ENCODE measurements around the gene TBC1D1.

GRCh38 chr4:38141808-38142500, 251.1 kb downstream of the TBC1D1 start:
- TF ChIP-seq, protein P1, sequence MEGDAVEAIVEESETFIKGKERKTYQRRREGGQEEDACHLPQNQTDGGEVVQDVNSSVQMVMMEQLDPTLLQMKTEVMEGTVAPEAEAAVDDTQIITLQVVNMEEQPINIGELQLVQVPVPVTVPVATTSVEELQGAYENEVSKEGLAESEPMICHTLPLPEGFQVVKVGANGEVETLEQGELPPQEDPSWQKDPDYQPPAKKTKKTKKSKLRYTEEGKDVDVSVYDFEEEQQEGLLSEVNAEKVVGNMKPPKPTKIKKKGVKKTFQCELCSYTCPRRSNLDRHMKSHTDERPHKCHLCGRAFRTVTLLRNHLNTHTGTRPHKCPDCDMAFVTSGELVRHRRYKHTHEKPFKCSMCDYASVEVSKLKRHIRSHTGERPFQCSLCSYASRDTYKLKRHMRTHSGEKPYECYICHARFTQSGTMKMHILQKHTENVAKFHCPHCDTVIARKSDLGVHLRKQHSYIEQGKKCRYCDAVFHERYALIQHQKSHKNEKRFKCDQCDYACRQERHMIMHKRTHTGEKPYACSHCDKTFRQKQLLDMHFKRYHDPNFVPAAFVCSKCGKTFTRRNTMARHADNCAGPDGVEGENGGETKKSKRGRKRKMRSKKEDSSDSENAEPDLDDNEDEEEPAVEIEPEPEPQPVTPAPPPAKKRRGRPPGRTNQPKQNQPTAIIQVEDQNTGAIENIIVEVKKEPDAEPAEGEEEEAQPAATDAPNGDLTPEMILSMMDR (IDR thresholded peaks at IDR 0.05): no peak
- no peak for TF ChIP-seq POLR2A (IDR thresholded peaks at IDR 0.05)
